HFFc6 (cell line): Measurements from ENCODE around the gene CCDC180. TPM values are rescaled to one million over a fixed set of nuclear protein-coding genes. Genes with fewer than 3 reads are reported as not detected.

Experiments used
- DNase-seq: peaks from one replicate; pipeline ENCODE4 v3.0.0-alpha.2; 2018
- H3K27ac Mint-ChIP-seq: 2 replicates; pipeline ENCODE4 v1.8.0; 2020; ENCODE audit warnings: mild to moderate bottlenecking, mixed read lengths
- H3K27me3 Mint-ChIP-seq: 2 replicates; pipeline ENCODE4 v1.8.0; 2021; ENCODE audit warnings: mild to moderate bottlenecking, moderate library complexity, mixed read lengths; ENCODE audit not compliant: insufficient read depth
- H3K36me3 Mint-ChIP-seq: 2 replicates; pipeline ENCODE4 v1.8.0; 2021; ENCODE audit warnings: low read depth, mixed read lengths
- H3K4me1 Mint-ChIP-seq: 2 replicates; pipeline ENCODE4 v1.8.0; 2020; ENCODE audit warnings: low read depth, mixed read lengths
- H3K4me3 Mint-ChIP-seq: 2 replicates; pipeline ENCODE4 v1.8.0; 2020; ENCODE audit warnings: mild to moderate bottlenecking, moderate library complexity, mixed read lengths
- H3K9me3 Mint-ChIP-seq: 2 replicates; pipeline ENCODE4 v1.8.0; 2020; ENCODE audit warnings: mild to moderate bottlenecking, mixed read lengths
- CTCF ChIP-seq: fragments of 200-600 bp; sonication (generic); IDR thresholded peaks from 2 replicates; pipeline ENCODE4 v1.5.0; 2021; ENCODE audit warnings: antibody characterized with exemption, mild to moderate bottlenecking
- total RNA-seq, 6 experiments: library from RNA; stranded (reverse); fragmentation: NEBNext Ultra II Directional; extraction: Animal tissue kit (Norgen Biotek cat#: 25700); gene quantifications; 2 replicates in 1 of 6; 3 replicates in 5 of 6; pipeline ENCODE4 v1.2.3, GENCODE V29; 2021

Gene CCDC180
- total RNA-seq, 6 experiments from 2014 or later, result 0.71 to 1.8 (median 1.2) TPM

GRCh38 chr9:97314503-97314902, 7.0 kb downstream of the CCDC180 start:
- peaks cover 8% of the 10 kb centered on the region for H3K4me1 Mint-ChIP-seq
- no peaks in the 10 kb centered on the region; the same call in 1 of the 2 replicates for H3K27me3 Mint-ChIP-seq
- no peak overlapping the region for H3K27ac Mint-ChIP-seq
- no peak for TF ChIP-seq CTCF
- peaks cover 4% of the 10 kb centered on the region; the same call in 1 of the 2 replicates for H3K36me3 Mint-ChIP-seq
- no peak overlapping the region for H3K4me3 Mint-ChIP-seq
- no peak for DNase-seq
- no peaks in the 10 kb centered on the region for H3K9me3 Mint-ChIP-seq

GRCh38 chr9:97315550-97315949, 8.1 kb downstream of the CCDC180 start:
- no peaks in the 10 kb centered on the region for H3K9me3 Mint-ChIP-seq
- H3K27ac Mint-ChIP-seq, result no peak overlapping the region
- DNase-seq, result peak; percentile 61
- H3K4me3 Mint-ChIP-seq, result no peak overlapping the region; the same call in 1 of the 2 replicates
- peaks cover 8% of the 10 kb centered on the region for H3K4me1 Mint-ChIP-seq
- H3K27me3 Mint-ChIP-seq, result no peaks in the 10 kb centered on the region; the same call in 1 of the 2 replicates
- TF ChIP-seq CTCF, result no peak
- peaks cover 4% of the 10 kb centered on the region; the same call in 1 of the 2 replicates for H3K36me3 Mint-ChIP-seq

DNA sequence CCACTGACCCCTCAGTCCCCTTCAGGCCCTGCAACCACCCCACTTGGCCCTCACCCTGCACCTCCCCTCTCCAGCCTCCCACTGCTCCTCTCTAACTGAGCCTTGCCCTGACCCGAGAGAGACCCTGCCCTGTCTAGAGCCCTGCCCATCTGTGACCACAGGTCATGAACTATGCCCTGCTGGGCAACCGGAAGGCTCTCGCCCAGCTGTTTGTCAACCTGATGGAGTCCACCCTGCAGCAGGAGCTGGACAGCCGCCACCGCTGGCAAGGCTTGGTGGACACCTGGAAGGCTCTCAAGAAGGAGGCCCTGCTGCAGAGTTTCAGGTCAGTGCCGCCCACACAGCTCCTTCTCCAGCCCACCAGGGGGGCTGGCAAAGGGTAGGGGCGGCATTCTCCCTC, 9.4 kb downstream of the CCDC180 start:
- Mint-ChIP-seq H3K27me3 (no peaks in the 10 kb centered on the region; the same call in 1 of the 2 replicates), H3K27ac (no peak overlapping the region), H3K4me3 (no peak overlapping the region), H3K4me1 (peaks cover 8% of the 10 kb centered on the region), H3K36me3 (peaks cover 4% of the 10 kb centered on the region; the same call in 1 of the 2 replicates), H3K9me3 (no peaks in the 10 kb centered on the region)
- DNase-seq, result no peak
- no peak for TF ChIP-seq CTCF

DNA sequence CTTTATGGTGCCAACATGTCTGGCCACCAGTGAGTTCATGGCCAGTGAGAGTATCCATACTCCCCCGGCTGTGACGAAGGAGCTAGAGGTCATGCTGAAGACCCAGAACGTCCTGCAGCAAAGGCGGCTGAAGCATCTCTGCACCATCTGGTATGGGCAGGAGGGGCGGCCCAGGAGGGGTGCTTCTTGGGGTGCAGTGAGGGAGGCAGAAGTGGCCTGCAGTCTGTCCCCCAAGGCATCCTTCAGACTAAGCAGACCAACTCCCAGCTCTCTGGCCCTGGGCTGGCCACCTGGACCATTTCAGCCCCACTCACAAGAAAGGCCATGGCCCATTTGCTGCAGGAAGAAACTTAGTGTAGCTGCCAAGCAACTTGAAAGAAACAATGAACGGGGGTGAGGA, 11.0 kb downstream of the CCDC180 start:
- no peaks in the 10 kb centered on the region for H3K9me3 Mint-ChIP-seq
- H3K4me1 Mint-ChIP-seq, result peaks cover 8% of the 10 kb centered on the region
- peaks cover 4% of the 10 kb centered on the region; the same call in 1 of the 2 replicates for H3K36me3 Mint-ChIP-seq
- no peak overlapping the region for H3K27ac Mint-ChIP-seq
- TF ChIP-seq CTCF, result no peak
- DNase-seq, result no peak
- no peak overlapping the region for H3K4me3 Mint-ChIP-seq
- H3K27me3 Mint-ChIP-seq, result no peaks in the 10 kb centered on the region; the same call in 1 of the 2 replicates

DNA sequence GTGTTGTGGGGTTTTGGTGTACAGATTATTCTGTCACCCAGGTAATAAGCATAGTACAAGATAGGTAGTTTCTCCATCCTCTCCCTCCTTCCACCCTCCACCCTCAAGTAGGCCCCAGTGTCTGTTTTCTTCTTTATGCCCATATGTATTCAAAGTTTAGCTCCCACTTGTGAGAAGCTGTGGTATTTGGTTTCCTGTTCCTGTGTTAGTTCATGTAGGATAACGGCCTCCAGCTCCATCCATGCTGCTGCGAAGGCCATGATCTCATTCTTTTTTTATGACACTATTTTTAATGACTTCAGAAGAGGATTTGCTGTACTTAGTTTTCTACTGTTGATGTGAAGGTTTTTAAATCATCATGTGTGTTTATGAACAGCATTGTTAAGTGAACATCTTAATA, 11.9 kb downstream of the CCDC180 start:
- TF ChIP-seq CTCF, result no peak
- Mint-ChIP-seq H3K4me1 (peaks cover 8% of the 10 kb centered on the region), H3K27ac (no peak overlapping the region), H3K36me3 (peaks cover 4% of the 10 kb centered on the region; the same call in 1 of the 2 replicates), H3K9me3 (no peaks in the 10 kb centered on the region), H3K4me3 (no peak overlapping the region), H3K27me3 (no peaks in the 10 kb centered on the region; the same call in 1 of the 2 replicates)
- no peak for DNase-seq
